MCF 10A (cell line): Measurements from ENCODE around the gene MFSD6. TPM values are rescaled to one million over a fixed set of nuclear protein-coding genes. Genes with fewer than 3 reads are reported as not detected.

Source experiments
- BruUV-seq: library from RNA; stranded (reverse); fragments of 400-500 nt; replicated peaks from 2 replicates; lab custom pipeline; 2021; lab: Mats Ljungman, UMichigan
- CTCF ChIA-PET: fragments of 300-600 bp; sonication (Branson Sonifier 250); formaldehyde crosslinking; extraction: SDS; loops from one replicate; lab custom pipeline; 2021; ENCODE audit warnings: antibody characterized with exemption, inconsistent platforms; lab: Yijun Ruan, JAX
- POLR2A ChIA-PET: fragments of 300-600, 350-650 bp; sonication (Branson Sonifier 250); formaldehyde crosslinking; extraction: SDS; loops from one replicate; lab custom pipeline; 2020; ENCODE audit warnings: antibody characterized with exemption, inconsistent platforms; lab: Yijun Ruan, JAX
- DNase-seq: peaks from one replicate; pipeline ENCODE4 v3.0.0-alpha.2; 2018; ENCODE audit not compliant: unreplicated experiment
- H3K27ac Mint-ChIP-seq: one replicate; pipeline ENCODE4 v1.8.0; 2022; ENCODE audit warnings: mild to moderate bottlenecking, low read depth, mixed read lengths; ENCODE audit not compliant: unreplicated experiment
- H3K27me3 Mint-ChIP-seq: one replicate; pipeline ENCODE4 v1.8.0; 2022; ENCODE audit warnings: mixed read lengths; ENCODE audit not compliant: insufficient read depth, unreplicated experiment
- H3K36me3 Mint-ChIP-seq: one replicate; pipeline ENCODE4 v1.8.0; 2022; ENCODE audit warnings: mild to moderate bottlenecking, moderate library complexity, mixed read lengths; ENCODE audit not compliant: insufficient read depth, unreplicated experiment
- H3K4me1 Mint-ChIP-seq: one replicate; pipeline ENCODE4 v1.8.0; 2022; ENCODE audit warnings: mixed read lengths; ENCODE audit not compliant: insufficient read depth, unreplicated experiment
- H3K4me3 Mint-ChIP-seq: one replicate; pipeline ENCODE4 v1.8.0; 2022; ENCODE audit warnings: mild to moderate bottlenecking, moderate library complexity, mixed read lengths; ENCODE audit not compliant: unreplicated experiment
- H3K9me3 Mint-ChIP-seq: one replicate; pipeline ENCODE4 v1.8.0; 2022; ENCODE audit warnings: mixed read lengths; ENCODE audit not compliant: unreplicated experiment
- intact Hi-C: fragments of 100-400 bp; cut with micrococcal nuclease; formaldehyde crosslinking; loops from 2 replicates; pipeline ENCODE4 v1.14.1; 2022
- total RNA-seq: library from RNA; stranded (reverse); gene quantifications from 2 replicates; pipeline ENCODE4 v1.2.3, GENCODE V29; 2022
- TF ChIP-seq, protein P1 (sequence below): fragments of 200-600 bp; IDR thresholded peaks from one replicate; pipeline ENCODE4 v1.8.0; 2022; ENCODE audit warnings: antibody characterized with exemption, mild to moderate bottlenecking; ENCODE audit not compliant: unreplicated experiment

Gene MFSD6
- total RNA-seq, 1 experiment from 2014 or later: 19.7 TPM

DNA sequence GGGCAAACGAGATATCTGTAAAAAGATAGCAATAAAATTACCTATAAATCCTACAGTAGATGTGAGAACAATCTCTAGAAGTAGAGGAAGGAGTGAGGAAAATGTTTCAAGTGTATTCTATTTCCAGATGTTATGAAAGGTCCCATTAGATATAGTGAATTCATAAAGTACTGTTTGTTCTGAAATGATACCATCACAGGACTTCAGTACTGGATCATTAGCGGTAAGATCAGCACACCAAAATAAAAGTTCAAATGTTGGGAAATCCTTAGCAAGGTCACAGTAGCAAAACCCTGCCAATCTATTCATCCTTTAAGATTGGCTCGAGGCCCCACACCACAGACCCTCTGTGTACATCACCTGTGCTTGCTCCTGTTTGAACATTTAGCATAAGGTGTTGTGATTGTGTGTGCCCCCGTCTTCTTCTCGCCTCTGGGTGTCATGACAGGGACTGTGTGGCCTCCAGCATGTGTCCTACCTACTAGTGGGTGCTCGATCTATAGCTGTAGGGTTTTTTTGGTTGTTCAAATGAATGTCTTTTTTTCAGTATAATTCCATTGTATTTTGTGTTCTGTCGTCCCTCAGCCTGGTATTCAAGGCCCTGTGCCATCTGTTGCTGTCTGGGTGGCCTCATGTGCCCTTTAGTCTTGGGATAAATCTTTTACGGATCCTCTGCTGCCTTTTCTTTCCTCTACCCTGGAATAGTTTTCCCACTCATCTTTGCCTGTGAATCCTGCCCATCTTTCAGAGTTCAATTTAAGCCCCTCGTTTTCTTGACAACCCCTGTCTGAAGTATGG, 9.1 kb downstream of the MFSD6 start:
- peaks cover 13% of the 10 kb centered on the region for H3K4me1 Mint-ChIP-seq
- H3K36me3 Mint-ChIP-seq: peaks cover 3% of the 10 kb centered on the region
- no peak for DNase-seq
- H3K27ac Mint-ChIP-seq: peak overlapping the region; percentile 13
- H3K27me3 Mint-ChIP-seq: no peaks in the 10 kb centered on the region
- BruUV-seq: no TSS peak
- POLR2A ChIA-PET: no interaction called here
- H3K4me3 Mint-ChIP-seq: no peak overlapping the region
- TF ChIP-seq, protein P1, sequence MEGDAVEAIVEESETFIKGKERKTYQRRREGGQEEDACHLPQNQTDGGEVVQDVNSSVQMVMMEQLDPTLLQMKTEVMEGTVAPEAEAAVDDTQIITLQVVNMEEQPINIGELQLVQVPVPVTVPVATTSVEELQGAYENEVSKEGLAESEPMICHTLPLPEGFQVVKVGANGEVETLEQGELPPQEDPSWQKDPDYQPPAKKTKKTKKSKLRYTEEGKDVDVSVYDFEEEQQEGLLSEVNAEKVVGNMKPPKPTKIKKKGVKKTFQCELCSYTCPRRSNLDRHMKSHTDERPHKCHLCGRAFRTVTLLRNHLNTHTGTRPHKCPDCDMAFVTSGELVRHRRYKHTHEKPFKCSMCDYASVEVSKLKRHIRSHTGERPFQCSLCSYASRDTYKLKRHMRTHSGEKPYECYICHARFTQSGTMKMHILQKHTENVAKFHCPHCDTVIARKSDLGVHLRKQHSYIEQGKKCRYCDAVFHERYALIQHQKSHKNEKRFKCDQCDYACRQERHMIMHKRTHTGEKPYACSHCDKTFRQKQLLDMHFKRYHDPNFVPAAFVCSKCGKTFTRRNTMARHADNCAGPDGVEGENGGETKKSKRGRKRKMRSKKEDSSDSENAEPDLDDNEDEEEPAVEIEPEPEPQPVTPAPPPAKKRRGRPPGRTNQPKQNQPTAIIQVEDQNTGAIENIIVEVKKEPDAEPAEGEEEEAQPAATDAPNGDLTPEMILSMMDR: no peak
- CTCF ChIA-PET: no interaction called here
- intact Hi-C loops: no loop called here
- no peaks in the 10 kb centered on the region for H3K9me3 Mint-ChIP-seq

DNA sequence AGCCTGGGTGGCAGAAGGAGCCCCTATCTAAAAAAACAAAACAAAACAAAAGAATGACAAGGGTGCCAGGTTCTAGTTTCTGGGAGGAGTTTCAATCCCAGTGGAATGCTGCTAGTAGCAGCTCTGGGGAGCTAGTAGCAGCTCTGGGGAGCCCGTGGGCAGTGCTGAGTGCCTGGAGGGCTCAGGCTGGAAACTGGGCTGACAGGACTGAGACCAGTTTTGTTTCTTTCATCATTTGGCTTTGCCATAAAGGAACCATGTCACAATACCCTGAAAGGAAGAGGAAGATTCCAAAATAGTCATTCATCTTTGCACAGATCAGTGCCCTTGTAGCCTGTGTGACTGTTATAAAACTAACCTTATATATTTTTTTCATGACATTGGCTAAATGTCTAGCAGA, 10.6 kb downstream of the MFSD6 start:
- CTCF ChIA-PET: interaction anchor here (1.1 kb wide), 1 partner anchor 36 kb away, joined by 4 read pairs; no protein-coding TSS in a partner anchor
- TF ChIP-seq, protein P1: no peak

DNA sequence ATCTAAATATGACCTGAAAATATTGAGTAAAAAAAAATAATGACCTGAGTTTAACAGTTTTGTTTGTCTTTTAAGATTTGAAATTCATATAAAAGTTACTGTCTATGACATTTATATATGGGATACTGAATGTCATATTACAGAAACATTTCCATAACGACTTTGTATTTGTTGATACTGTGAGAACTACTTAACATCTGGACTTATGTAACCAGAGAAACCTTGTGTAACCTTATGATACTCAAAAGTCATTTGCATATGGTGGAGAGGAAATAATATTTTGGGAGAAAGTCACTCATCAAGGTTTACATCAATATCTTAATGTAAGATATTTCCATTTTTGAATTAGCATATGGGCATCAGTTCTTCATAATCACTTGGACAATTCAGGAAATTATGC, 12.6 kb downstream of the MFSD6 start:
- DNase-seq: no peak
- H3K27me3 Mint-ChIP-seq: no peaks in the 10 kb centered on the region
- H3K27ac Mint-ChIP-seq: no peak overlapping the region
- H3K4me3 Mint-ChIP-seq: no peak overlapping the region
- TF ChIP-seq, protein P1: no peak
- intact Hi-C loops: no loop called here
- ChIA-PET POLR2A (no interaction called here), CTCF (no interaction called here)
- H3K9me3 Mint-ChIP-seq: peaks cover 2% of the 10 kb centered on the region
- peaks cover 2% of the 10 kb centered on the region for H3K4me1 Mint-ChIP-seq
- no TSS peak for BruUV-seq
- H3K36me3 Mint-ChIP-seq: peaks cover 4% of the 10 kb centered on the region

More for the DNA sequence above, 10.6 kb downstream of the MFSD6 start:
- Mint-ChIP-seq H3K9me3 (no peaks in the 10 kb centered on the region), H3K27ac (no peak overlapping the region), H3K36me3 (peaks cover 4% of the 10 kb centered on the region), H3K27me3 (no peaks in the 10 kb centered on the region), H3K4me3 (no peak overlapping the region), H3K4me1 (peaks cover 2% of the 10 kb centered on the region)
- intact Hi-C loops: no loop called here
- POLR2A ChIA-PET: interaction anchor here (0.6 to 1.5 kb wide), 5 partner anchors 9 to 60 kb away, joined by 3 to 4 read pairs (median 4); no protein-coding TSS in a partner anchor
- BruUV-seq: no TSS peak
- DNase-seq: no peak

DNA sequence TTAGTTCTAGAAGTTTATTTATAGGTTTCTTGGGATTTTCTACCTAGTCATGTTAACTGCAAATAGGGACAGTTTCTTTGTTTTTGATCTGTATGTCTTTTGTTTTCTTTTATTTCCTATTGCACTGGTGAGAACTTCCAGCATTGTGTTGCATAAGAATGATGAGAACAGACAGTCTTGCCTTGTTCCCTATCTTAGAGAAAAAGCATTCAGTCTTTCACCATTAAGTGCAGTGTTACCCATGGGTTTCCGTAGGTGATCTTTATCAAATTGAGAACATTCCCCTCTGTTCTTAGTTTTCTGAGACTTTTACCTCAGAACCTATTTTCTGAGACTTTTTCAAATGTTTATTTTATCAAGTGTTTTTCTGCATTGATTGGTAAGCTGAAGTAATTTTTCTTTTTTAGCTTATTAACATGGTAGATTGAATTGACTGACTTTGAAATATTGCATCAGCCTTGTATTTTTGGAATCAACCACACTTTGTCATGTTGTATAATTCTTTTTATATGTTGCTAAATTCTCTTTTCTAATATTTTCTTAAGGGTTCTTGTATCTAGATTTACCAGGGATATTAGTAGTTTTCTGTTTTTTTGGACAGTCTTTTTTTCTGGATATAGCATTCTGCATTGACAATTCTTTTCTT, 17.2 kb downstream of the MFSD6 start:
- H3K4me1 Mint-ChIP-seq: peaks cover 10% of the 10 kb centered on the region
- no peaks in the 10 kb centered on the region for H3K27me3 Mint-ChIP-seq
- peaks cover 10% of the 10 kb centered on the region for H3K9me3 Mint-ChIP-seq
- TF ChIP-seq, protein P1: no peak
- H3K4me3 Mint-ChIP-seq: no peak overlapping the region
- no TSS peak for BruUV-seq
- peaks cover 4% of the 10 kb centered on the region for H3K36me3 Mint-ChIP-seq
- peak overlapping the region; percentile 10 for H3K27ac Mint-ChIP-seq
- no peak for DNase-seq
- intact Hi-C loops: no loop called here
- ChIA-PET CTCF (no interaction called here), POLR2A (interaction anchor here (0.8 to 1.3 kb wide), 3 partner anchors 10 to 12 kb away, joined by 3 to 6 read pairs (median 4); no protein-coding TSS in a partner anchor)
